GM12878 (cell line): ENCODE data around the gene RBM4B. TPM values are rescaled to one million over a fixed set of nuclear protein-coding genes. Genes with fewer than 3 reads are reported as not detected.

Experiments
- ATAC-seq: fragments of 200-7000 bp; cut with Tn5 transposase; 3 replicates; pipeline ENCODE4 v1.9.1; 2020; ENCODE audit warnings: mild to moderate bottlenecking, moderate library complexity
- BruUV-seq: library from RNA; stranded (reverse); fragments of 400-500 nt; replicated peaks from 2 replicates; lab custom pipeline; 2021; lab: Mats Ljungman, UMichigan
- CTCF ChIA-PET: fragments of 300-600 bp; sonication (Branson Sonifier 250); formaldehyde crosslinking; extraction: SDS; loops from one replicate; lab custom pipeline; 2021; ENCODE audit warnings: inconsistent platforms; lab: Yijun Ruan, JAX
- POLR2A ChIA-PET: fragments of 350-600 bp; formaldehyde crosslinking; extraction: SDS; loops from one replicate; lab custom pipeline; 2021; ENCODE audit warnings: inconsistent platforms; lab: Charles Lee
- RAD21 ChIA-PET: fragments of 300-600 bp; sonication (Branson Sonifier 250); formaldehyde crosslinking; loops from one replicate; lab custom pipeline; 2023; ENCODE audit warnings: antibody characterized with exemption; ENCODE audit not compliant: unreplicated experiment; lab: Charles Lee
- SMC1A ChIA-PET: fragments of 300-600 bp; sonication (Branson Sonifier 250); formaldehyde crosslinking; loops from one replicate; lab custom pipeline; 2023; ENCODE audit not compliant: unreplicated experiment, uncharacterized antibody; lab: Charles Lee
- DNase-seq: peaks from one replicate; pipeline ENCODE4 v3.0.0-alpha.2; 2011; ENCODE audit warnings: low read depth, low spot score
- FAIRE-seq: peaks from 3 replicates; lab custom pipeline; 2011; peaks lifted over from hg19 to GRCh38; lab: Jason Lieb, UNC
- H2AFZ ChIP-seq: 2 replicates; pipeline ENCODE4 v1.6.0; 2011; ENCODE audit warnings: low read depth, low read length, control low read depth; ENCODE audit not compliant: control insufficient read depth
- H3K27ac ChIP-seq: 2 replicates; pipeline ENCODE4 v1.5.1; 2011; ENCODE audit warnings: control low read depth; ENCODE audit not compliant: control insufficient read depth, insufficient read depth
- H3K27me3 ChIP-seq, 2 experiments: replicated peaks in 1 of 2; 2 replicates each; pipeline versions ENCODE4 v1.6.0 to v1.6.1; 2011; ENCODE audit warnings: low read length in 1 of 2; ENCODE audit not compliant: control insufficient read depth in 2 of 2, insufficient read depth in 2 of 2
- H3K36me3 ChIP-seq, 2 experiments: 2 replicates each; pipeline ENCODE4 v1.5.1; 2011; ENCODE audit warnings: low read length in 1 of 2; ENCODE audit not compliant: control insufficient read depth in 2 of 2, insufficient read depth in 2 of 2
- H3K4me1 ChIP-seq: 2 replicates; pipeline ENCODE4 v1.6.1; 2011; ENCODE audit warnings: mild to moderate bottlenecking, low read length, moderate library complexity, mixed read lengths; ENCODE audit not compliant: control insufficient read depth, insufficient read depth
- H3K4me2 ChIP-seq: 2 replicates; pipeline ENCODE4 v1.6.0; 2011; ENCODE audit warnings: control low read depth; ENCODE audit not compliant: control insufficient read depth, insufficient read depth
- H3K4me3 ChIP-seq: fragments of 200-600 bp; sonication (generic); 2 replicates; pipeline ENCODE4 v1.5.1; 2016
- H3K79me2 ChIP-seq: 2 replicates; pipeline ENCODE4 v1.6.0; 2011; ENCODE audit warnings: low read length; ENCODE audit not compliant: control insufficient read depth, insufficient read depth
- H3K9ac ChIP-seq: 2 replicates; pipeline ENCODE4 v1.8.0; 2011; ENCODE audit warnings: low read length, control low read depth, mixed read lengths; ENCODE audit not compliant: control insufficient read depth, insufficient read depth
- H3K9me3 ChIP-seq: replicated peaks from 3 replicates; pipeline ENCODE4 v1.5.1; 2011; ENCODE audit warnings: mild to moderate bottlenecking, low read length; ENCODE audit not compliant: control insufficient read depth, insufficient read depth
- H4K20me1 ChIP-seq: 2 replicates; pipeline ENCODE4 v1.6.0; 2011; ENCODE audit not compliant: control insufficient read depth, insufficient read depth
- BMI1 ChIP-seq: fragments of 450-650 bp; IDR thresholded peaks from 2 replicates; pipeline ENCODE4 v1.6.1; 2016; ENCODE audit warnings: mild to moderate bottlenecking, moderate library complexity, borderline replicate concordance
- MYB ChIP-seq: fragments of 150-350 bp; IDR thresholded peaks from 2 replicates; pipeline ENCODE4 v1.6.1; 2014; ENCODE audit warnings: mild to moderate bottlenecking, low read depth, low read length, borderline replicate concordance
- NBN ChIP-seq: fragments of 450-650 bp; IDR thresholded peaks from 2 replicates; pipeline ENCODE4 v1.6.1; 2016
- POU2F2 ChIP-seq: IDR thresholded peaks from 3 replicates; pipeline ENCODE4 v1.6.1; 2011; ENCODE audit warnings: low read depth, mild to moderate bottlenecking, low read length, borderline replicate concordance
- RBBP5 ChIP-seq: fragments of 200-600 bp; sonication (generic); conservative IDR thresholded peaks from 2 replicates; pipeline ENCODE4 v1.6.1; 2016
- RELA ChIP-seq: fragments of 450-650 bp; IDR thresholded peaks from 2 replicates; pipeline ENCODE4 v1.8.0; 2014; ENCODE audit warnings: borderline replicate concordance; ENCODE audit not compliant: partially characterized antibody
- SIN3A ChIP-seq: IDR thresholded peaks from 2 replicates; pipeline ENCODE4 v1.6.1; 2012; ENCODE audit warnings: low read depth, low read length, improper control_type of control experiment
- SIX5 ChIP-seq: IDR thresholded peaks from 2 replicates; pipeline ENCODE4 v1.6.1; 2011; ENCODE audit warnings: mild to moderate bottlenecking, low read depth, low read length, moderate library complexity; ENCODE audit not compliant: severe bottlenecking
- ZBED1 ChIP-seq: IDR thresholded peaks from 2 replicates; pipeline ENCODE4 v1.6.1; 2016; ENCODE audit warnings: borderline replicate concordance
- ZNF24 ChIP-seq: fragments of 450-650 bp; IDR thresholded peaks from 2 replicates; pipeline ENCODE4 v1.6.1; 2017; ENCODE audit warnings: antibody characterized with exemption, mild to moderate bottlenecking
- WGBS: methylation state at CpG from one replicate; pipeline ENCODE4 v1.1.6; 2016; ENCODE audit warnings: low lambda C conversion rate; ENCODE audit not compliant: insufficient replicate concordance, insufficient coverage; ENCODE audit errors: missing lambda C conversion rate; 5-methylcytosine and 5-hydroxymethylcytosine counted together
- in situ Hi-C: fragments of 300-500 bp; cut with MboI; formaldehyde crosslinking; loops from 9 replicates; pipeline ENCODE4 v1.14.3; 2018; ENCODE audit warnings: mixed read lengths
- intact Hi-C: fragments of 100-400 bp; cut with micrococcal nuclease; formaldehyde crosslinking; loops from one replicate; pipeline ENCODE4 v1.14.2; 2022; ENCODE audit not compliant: unreplicated experiment
- polyA plus RNA-seq, 11 experiments: library from polyadenylated mRNA; depleted of rRNA in 4 of 11; unstranded in 6 of 11; stranded (reverse) in 5 of 11; fragments of >200 nt; fragmentation: Nextera tagmentation in 4 of 11; fragmentation: Illumina TruSeq in 1 of 11; extraction: Ambion mirVana in 4 of 11; extraction: Trizol in 1 of 11; gene quantifications; 1 replicate in 1 of 11; 2 replicates in 10 of 11; pipeline versions ENCODE4 v1.2.1 to v1.2.3, GENCODE V29; 2011 to 2016; ENCODE audit warnings: inconsistent platforms in 2 of 11, missing spikeins in 2 of 11, low read depth in 1 of 11
- total RNA-seq, 4 experiments: library from RNA; depleted of rRNA in 3 of 4; stranded (reverse); fragments of >200 nt in 3 of 4; fragmentation: Illumina TruSeq in 1 of 4; extraction: Trizol in 1 of 4; gene quantifications; 2 replicates each; pipeline versions ENCODE4 v1.2.1 to v1.2.3, GENCODE V29; 2013 to 2021
- TF ChIP-seq, protein P1 (sequence below): fragments of 150-350 bp; IDR thresholded peaks from 2 replicates; pipeline ENCODE4 v1.6.1; 2014; ENCODE audit warnings: mild to moderate bottlenecking, low read depth, low read length
- TF ChIP-seq, protein P2 (sequence below): IDR thresholded peaks from 2 replicates; pipeline ENCODE4 v1.6.1; 2011; ENCODE audit warnings: borderline replicate concordance, low read depth, mild to moderate bottlenecking, moderate library complexity, mixed read lengths, low read length; ENCODE audit not compliant: insufficient read depth; ENCODE audit errors: extremely low read length

Gene RBM4B
- total and polyA plus RNA-seq, 10 of the 15 experiments (the other 5 are each of a cell fraction or from before 2014, with no cell fraction given): 16.1 to 37.0 (median 21.6) TPM

DNA sequence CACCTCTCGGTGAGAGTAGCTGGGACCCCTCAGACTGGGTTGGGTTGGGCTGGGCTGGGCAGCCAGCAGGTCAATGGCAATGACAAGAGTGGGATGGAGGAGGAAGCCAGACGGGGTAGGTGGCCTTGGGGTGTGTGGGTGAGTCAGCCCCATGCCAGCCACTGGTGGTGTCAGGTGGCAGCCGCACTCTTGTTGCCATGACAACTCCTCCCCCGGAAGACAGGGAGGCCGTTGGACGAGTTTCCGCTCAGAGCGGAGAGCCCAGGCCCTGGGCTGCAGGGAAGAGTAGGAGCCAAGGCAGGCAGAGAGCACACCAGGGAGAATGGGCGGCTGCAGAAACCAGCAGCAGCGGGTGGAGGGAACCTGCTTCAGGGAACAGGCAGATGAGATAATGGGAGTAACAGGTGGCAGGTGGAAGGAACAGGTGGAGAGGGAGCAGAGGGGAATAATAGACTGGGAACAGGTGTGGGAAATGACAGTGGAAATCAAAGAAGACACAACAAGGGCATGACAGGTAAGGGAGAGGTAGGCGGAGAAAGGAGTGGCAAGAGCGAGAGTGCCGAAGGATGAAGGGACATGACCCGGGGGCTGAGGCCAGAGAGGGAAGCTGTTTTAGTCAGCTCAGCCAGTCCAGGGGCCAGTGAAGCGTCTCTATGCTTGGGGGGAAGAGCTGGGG, 42.7 kb upstream of the RBM4B start:
- Histone ChIP-seq H3K4me2 (no peak overlapping the region), H3K4me3 (no peak overlapping the region), H3K27ac (no peak overlapping the region), H3K9me3 (no peaks in the 10 kb centered on the region), H3K4me1 (no peaks in the 10 kb centered on the region), H3K36me3 (no peaks in the 10 kb centered on the region), H3K9ac (no peak overlapping the region), H4K20me1 (no peaks in the 10 kb centered on the region), H2AFZ (no peak overlapping the region), H3K79me2 (no peaks in the 10 kb centered on the region), H3K27me3 (no peaks in the 10 kb centered on the region; a peak in 3 of 4 replicates)
- ChIA-PET POLR2A (no interaction called here), CTCF (no interaction called here), RAD21 (no interaction called here), SMC1A (no interaction called here)
- ATAC-seq (peak; percentile 46), DNase-seq (no peak), FAIRE-seq (no peak)
- in situ Hi-C loops: no loop called here
- no peak for TF ChIP-seq RBBP5
- no peak for TF ChIP-seq MYB
- peak; percentile 71 for TF ChIP-seq BMI1
- intact Hi-C loops: no loop called here
- BruUV-seq: no TSS peak
- 47% methylated on average over 15 of the region's 15 CpGs for WGBS

DNA sequence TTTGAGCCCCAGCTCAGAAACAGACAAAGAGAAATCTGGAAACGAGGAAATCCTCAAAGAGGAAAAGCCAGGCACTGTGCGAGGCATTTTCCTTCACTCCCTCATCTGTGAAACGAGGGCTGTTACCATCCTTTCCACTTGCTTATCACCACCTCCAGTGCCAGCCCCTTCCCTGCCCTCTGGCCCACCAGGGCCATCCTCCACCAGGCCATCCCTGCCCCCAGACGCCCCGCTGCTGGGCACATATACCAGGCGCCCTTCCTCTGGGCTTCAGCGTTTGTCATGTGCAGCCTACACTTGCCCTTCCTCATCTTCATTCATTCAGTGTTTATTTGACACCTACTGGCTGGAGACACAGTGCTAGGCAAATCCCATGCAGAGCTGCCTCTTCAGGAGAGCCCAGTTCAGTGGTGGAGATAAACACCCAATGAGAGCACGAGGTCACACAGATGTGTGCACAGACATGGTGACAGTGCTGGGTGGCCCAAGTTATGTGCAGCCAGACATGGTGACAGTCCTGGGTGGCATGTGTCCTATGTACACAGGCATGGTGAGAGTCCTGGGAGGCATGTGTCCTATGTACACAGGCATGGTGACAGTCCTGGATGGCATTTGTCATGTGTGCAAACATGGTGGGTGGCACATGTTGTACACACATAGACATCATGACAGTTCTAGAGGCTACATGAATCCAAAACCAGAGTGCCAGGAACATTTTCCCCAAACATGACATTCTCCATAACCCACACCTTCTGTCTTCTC, 41.6 kb upstream of the RBM4B start:
- intact Hi-C loops (no loop called here), in situ Hi-C loops (no loop called here)
- Histone ChIP-seq H2AFZ (no peak overlapping the region), H3K9ac (no peak overlapping the region), H4K20me1 (no peaks in the 10 kb centered on the region), H3K4me2 (no peak overlapping the region), H3K27ac (no peak overlapping the region), H3K36me3 (no peaks in the 10 kb centered on the region), H3K4me1 (no peaks in the 10 kb centered on the region), H3K9me3 (no peaks in the 10 kb centered on the region), H3K79me2 (no peaks in the 10 kb centered on the region), H3K27me3 (no peaks in the 10 kb centered on the region; a peak in 1 of 4 replicates), H3K4me3 (no peak overlapping the region)
- FAIRE-seq (no peak), ATAC-seq (no peak), DNase-seq (no peak)
- CTCF ChIA-PET: no interaction called here
- BruUV-seq: no TSS peak
- SMC1A ChIA-PET: no interaction called here
- POLR2A ChIA-PET: no interaction called here
- TF ChIP-seq, protein P1, sequence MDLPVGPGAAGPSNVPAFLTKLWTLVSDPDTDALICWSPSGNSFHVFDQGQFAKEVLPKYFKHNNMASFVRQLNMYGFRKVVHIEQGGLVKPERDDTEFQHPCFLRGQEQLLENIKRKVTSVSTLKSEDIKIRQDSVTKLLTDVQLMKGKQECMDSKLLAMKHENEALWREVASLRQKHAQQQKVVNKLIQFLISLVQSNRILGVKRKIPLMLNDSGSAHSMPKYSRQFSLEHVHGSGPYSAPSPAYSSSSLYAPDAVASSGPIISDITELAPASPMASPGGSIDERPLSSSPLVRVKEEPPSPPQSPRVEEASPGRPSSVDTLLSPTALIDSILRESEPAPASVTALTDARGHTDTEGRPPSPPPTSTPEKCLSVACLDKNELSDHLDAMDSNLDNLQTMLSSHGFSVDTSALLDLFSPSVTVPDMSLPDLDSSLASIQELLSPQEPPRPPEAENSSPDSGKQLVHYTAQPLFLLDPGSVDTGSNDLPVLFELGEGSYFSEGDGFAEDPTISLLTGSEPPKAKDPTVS: no peak
- TF ChIP-seq RELA: no peak
- no peak for TF ChIP-seq ZNF24
- no peak for TF ChIP-seq NBN
- TF ChIP-seq, protein P2, sequence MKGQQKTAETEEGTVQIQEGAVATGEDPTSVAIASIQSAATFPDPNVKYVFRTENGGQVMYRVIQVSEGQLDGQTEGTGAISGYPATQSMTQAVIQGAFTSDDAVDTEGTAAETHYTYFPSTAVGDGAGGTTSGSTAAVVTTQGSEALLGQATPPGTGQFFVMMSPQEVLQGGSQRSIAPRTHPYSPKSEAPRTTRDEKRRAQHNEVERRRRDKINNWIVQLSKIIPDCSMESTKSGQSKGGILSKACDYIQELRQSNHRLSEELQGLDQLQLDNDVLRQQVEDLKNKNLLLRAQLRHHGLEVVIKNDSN: no peak
- no peak for TF ChIP-seq POU2F2
- TF ChIP-seq ZBED1: no peak
- no peak for TF ChIP-seq SIN3A
- TF ChIP-seq SIX5: no peak
- RAD21 ChIA-PET: no interaction called here
- 41% methylated on average over 8 of the region's 8 CpGs for WGBS
